ENCODE data around the gene HMCN2. TPM values are rescaled to one million over a fixed set of nuclear protein-coding genes. Genes with fewer than 3 reads are reported as not detected.

The HMCN2 gene
- total RNA-seq, 1 donor from 2014 or later, result 5.7 TPM

DNA sequence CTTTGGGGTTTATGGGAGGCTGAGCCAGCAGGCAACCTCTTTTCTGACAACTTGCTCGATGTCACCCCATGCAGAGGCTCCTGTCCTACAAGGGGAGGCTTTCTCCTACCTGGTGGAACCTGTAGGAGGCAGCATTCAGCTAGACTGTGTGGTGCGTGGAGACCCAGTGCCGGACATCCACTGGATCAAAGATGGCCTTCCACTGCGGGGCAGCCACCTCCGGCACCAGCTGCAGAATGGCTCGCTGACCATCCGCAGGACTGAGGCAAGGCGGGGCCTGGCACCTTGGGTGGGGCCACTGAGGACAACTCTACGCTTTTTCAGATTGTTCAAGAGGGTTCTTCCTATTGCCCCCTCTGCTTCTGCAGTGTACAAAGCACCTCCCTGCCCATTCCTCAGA is 143.1 kb downstream of the HMCN2 start:
- no peak for ATAC-seq
- no peak for DNase-seq (ENCODE audit: missing footprints)
- intact Hi-C loops (cut with DNase I), result no loop called here

DNA sequence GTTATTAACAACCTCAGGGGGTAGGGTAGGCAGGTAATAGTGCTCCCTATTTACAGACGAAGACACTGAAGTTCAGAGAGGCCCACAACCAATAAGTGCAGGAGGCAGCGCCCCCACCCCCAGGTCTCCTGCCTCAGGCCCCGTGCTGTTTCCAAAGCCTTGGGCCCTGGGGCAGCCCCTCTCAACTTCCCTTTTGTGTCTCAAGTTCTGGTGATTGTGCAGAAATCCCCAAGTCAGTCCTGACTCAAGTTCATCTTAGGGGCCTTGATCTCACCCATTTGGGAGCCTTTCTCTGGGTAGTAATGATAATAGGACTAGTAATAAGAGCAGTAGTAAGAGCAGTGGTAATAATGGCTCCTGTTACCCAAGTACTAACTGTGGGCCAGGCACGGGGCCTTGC is 143.7 kb downstream of the HMCN2 start:
- no peak for ATAC-seq
- no peak for DNase-seq (ENCODE audit: missing footprints)
- intact Hi-C loops (cut with DNase I), result no loop called here

DNA sequence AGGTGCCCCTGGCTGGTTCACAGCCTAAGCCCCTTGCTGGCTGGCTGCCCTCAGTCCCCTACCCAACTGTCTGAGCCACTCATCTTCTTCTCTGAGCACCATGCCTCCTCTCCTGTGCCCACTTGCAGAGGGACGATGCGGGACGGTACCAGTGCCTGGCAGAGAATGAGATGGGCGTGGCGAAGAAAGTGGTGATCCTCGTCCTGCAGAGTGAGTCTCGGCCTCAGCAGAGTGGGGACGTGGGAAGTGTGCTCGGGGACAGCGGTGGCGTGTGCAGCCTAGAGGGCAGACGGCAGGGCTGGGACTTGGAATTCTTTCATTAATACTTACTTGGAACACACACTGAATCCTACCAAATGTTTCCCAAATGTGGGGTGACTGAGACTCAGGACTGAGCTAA is 144.9 kb downstream of the HMCN2 start:
- ATAC-seq (no peak), DNase-seq (ENCODE audit: missing footprints) (no peak)
- intact Hi-C loops (cut with DNase I), result no loop called here

- ATAC-seq, result no peak
- intact Hi-C loops (cut with DNase I), result no loop called here
- no peak for DNase-seq (ENCODE audit: missing footprints)
Observed at GRCh38 chr9:130411566-130411915, 146.0 kb downstream of the HMCN2 start.

- ATAC-seq, result no peak
- DNase-seq (ENCODE audit: missing footprints), result no peak
- intact Hi-C loops (cut with DNase I), result no loop called here
Observed at GRCh38 chr9:130414081-130414731, 148.6 kb downstream of the HMCN2 start.

- intact Hi-C loops (cut with DNase I), result no loop called here
- no peak for DNase-seq (ENCODE audit: missing footprints)
- no peak for ATAC-seq
Observed at GRCh38 chr9:130414910-130415746, 149.6 kb downstream of the HMCN2 start.

- ATAC-seq, result no peak
- DNase-seq (ENCODE audit: missing footprints), result no peak
- intact Hi-C loops (cut with DNase I), result no loop called here
Observed at GRCh38 chr9:130417602-130418001, 152.0 kb downstream of the HMCN2 start.

GRCh38 chr9:130418776-130419175 is 153.2 kb downstream of the HMCN2 start:
- DNase-seq (ENCODE audit: missing footprints) (peak; percentile 27), ATAC-seq (no peak)
- intact Hi-C loops (cut with DNase I), result no loop called here

- DNase-seq (ENCODE audit: missing footprints) (peak; percentile 41), ATAC-seq (no peak)
- intact Hi-C loops (cut with DNase I), result no loop called here
Observed at GRCh38 chr9:130419521-130420035, 154.0 kb downstream of the HMCN2 start.

GRCh38 chr9:130421154-130421801 is 155.7 kb downstream of the HMCN2 start:
- DNase-seq (ENCODE audit: missing footprints) (peak; percentile 42), ATAC-seq (no peak)
- intact Hi-C loops (cut with DNase I), result no loop called here

GRCh38 chr9:130421802-130422276 is 156.3 kb downstream of the HMCN2 start:
- intact Hi-C loops (cut with DNase I), result no loop called here
- ATAC-seq, result no peak

GRCh38 chr9:130422546-130422945 is 157.0 kb downstream of the HMCN2 start:
- intact Hi-C loops (cut with DNase I), result no loop called here
- peak; percentile 15 for DNase-seq (ENCODE audit: missing footprints)
- ATAC-seq, result no peak

More at GRCh38 chr9:130421802-130422276, 156.3 kb downstream of the HMCN2 start:
- peak; percentile 53 for DNase-seq (ENCODE audit: missing footprints)

GRCh38 chr9:130423272-130423671 is 157.7 kb downstream of the HMCN2 start:
- intact Hi-C loops (cut with DNase I), result no loop called here
- DNase-seq (ENCODE audit: missing footprints), result peak; percentile 79
- peak; percentile 90 for ATAC-seq

DNA sequence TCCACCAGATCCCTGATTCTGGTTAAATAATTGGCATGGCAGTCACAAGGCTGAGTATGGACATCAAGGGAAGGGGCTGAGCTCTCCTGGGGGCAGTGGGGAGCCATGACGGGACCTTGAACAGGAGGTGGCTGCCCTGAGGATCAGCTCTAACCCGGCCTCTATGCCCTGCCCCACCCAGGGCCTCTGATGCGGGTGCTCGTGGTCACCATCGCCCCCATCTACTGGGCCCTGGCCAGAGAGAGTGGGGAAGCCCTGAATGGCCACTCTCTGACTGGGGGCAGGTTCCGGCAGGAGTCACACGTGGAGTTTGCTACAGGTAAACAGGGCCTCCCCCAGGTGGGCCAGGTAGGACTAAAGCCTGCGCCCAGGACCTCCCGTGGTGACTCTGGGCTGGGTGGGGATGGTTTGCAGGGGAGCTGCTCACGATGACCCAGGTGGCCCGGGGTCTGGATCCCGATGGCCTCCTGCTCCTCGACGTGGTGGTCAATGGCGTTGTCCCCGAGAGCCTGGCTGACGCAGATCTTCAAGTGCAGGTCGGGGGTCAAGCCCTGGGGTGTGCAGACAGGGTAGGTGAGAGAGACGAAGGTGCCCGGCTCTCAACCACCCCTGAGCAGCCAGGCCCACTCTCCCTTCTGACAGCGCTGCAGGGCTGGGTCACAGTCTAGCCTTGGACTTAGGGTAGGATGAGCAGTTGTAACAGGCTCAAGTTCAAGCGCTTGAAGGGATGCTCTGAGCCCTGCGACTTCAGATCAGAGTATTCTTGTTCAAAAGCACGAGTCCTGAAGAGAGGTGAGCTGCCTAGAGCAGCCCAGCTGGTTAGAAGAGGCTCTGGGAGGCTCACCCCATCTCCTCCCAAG is 159.3 kb downstream of the HMCN2 start:
- ATAC-seq (no peak), DNase-seq (ENCODE audit: missing footprints) (peak; percentile 68)
- intact Hi-C loops (cut with DNase I), result no loop called here

- intact Hi-C loops (cut with DNase I), result no loop called here
- ATAC-seq (no peak), DNase-seq (ENCODE audit: missing footprints) (peak; percentile 58)
Observed at GRCh38 chr9:130425741-130426466, 160.3 kb downstream of the HMCN2 start.

GRCh38 chr9:130426467-130426773 is 160.9 kb downstream of the HMCN2 start:
- DNase-seq (ENCODE audit: missing footprints), result peak; percentile 4
- intact Hi-C loops (cut with DNase I), result no loop called here
- ATAC-seq, result no peak

DNA sequence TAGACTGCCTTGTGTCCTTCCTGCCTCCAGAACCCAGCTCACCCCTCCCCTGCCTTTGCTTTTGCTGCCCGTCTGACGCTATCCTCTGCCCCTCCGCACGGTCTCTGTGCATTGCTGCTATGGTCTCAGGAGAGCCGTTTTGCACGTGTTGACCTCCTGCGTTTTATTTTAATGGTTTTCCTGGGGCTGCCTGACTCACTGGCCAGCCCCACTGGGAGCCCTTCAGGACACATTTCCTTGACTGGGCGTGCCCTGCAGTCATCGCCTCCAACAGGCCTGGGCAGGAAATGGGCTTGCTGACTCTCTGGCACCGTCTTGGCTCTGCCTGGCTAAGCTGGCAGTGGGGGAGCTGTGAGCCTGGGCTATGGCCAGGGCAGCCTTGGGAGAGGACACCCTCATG is 161.3 kb downstream of the HMCN2 start:
- peak; percentile 12 for ATAC-seq
- intact Hi-C loops (cut with DNase I), result no loop called here
- peak; percentile 67 for DNase-seq (ENCODE audit: missing footprints)

DNA sequence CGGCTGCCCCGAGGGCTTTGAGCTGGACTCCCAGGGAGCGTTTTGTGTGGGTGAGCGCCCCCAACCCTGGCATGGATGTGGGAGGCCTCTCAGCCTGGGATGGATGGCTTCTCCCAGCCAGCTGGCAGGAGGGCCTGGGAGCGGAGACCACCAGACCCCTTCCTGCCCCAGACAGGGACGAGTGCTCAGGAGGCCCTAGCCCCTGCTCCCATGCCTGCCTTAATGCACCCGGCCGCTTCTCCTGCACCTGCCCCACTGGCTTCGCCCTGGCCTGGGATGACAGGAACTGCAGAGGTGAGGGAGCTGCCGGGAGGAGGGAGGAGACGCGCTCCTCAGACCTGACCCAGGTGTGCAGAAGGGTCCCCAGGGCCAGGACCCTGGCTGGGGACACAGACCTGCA is 161.8 kb downstream of the HMCN2 start:
- DNase-seq (ENCODE audit: missing footprints) (no peak), ATAC-seq (no peak)
- intact Hi-C loops (cut with DNase I), result no loop called here
